SK-N-SH treated with all-trans-retinoic acid at 6 μM for 48 hours (cell line): ENCODE data around the gene TNS3.

ENCODE experiments used
- ATAC-seq: fragments of 200-7000 bp; cut with Tn5 transposase; 3 replicates; pipeline ENCODE4 v1.9.1; 2020; ENCODE audit warnings: mild to moderate bottlenecking, moderate library complexity
- ARNTL ChIP-seq: fragments of 450-650 bp; formaldehyde crosslinking; IDR thresholded peaks from 2 replicates; pipeline ENCODE4 v1.5.0; 2020; ENCODE audit warnings: low read depth, mild to moderate bottlenecking, moderate library complexity, borderline replicate concordance
- BACH2 ChIP-seq: fragments of 250-450 bp; sonication (Bioruptor Pico); IDR thresholded peaks from 2 replicates; pipeline ENCODE4 v1.9.0; 2021; ENCODE audit warnings: mild to moderate bottlenecking, borderline replicate concordance
- CREB5 ChIP-seq: fragments of 250-450 bp; sonication (Bioruptor Pico); IDR thresholded peaks from 2 replicates; pipeline ENCODE4 v1.5.1; 2020; ENCODE audit warnings: low read depth, mild to moderate bottlenecking, moderate library complexity
- CSDC2 ChIP-seq: fragments of 250-450 bp; sonication (Bioruptor Pico); IDR thresholded peaks from 2 replicates; pipeline ENCODE4 v1.5.0; 2020; ENCODE audit warnings: mild to moderate bottlenecking, moderate library complexity
- ESRRG ChIP-seq: fragments of 250-450 bp; sonication (Bioruptor Pico); IDR thresholded peaks from 2 replicates; pipeline ENCODE4 v1.6.1; 2021; ENCODE audit warnings: mild to moderate bottlenecking
- GLIS3 ChIP-seq: fragments of 250-450 bp; sonication (Bioruptor Pico); IDR thresholded peaks from 2 replicates; pipeline ENCODE4 v1.5.0; 2020; ENCODE audit warnings: mild to moderate bottlenecking, moderate library complexity
- ISL1 ChIP-seq: fragments of 250-450 bp; sonication (Bioruptor Pico); IDR thresholded peaks from 2 replicates; pipeline ENCODE4 v2.1.2; 2022; ENCODE audit warnings: mild to moderate bottlenecking, moderate library complexity
- OSR1 ChIP-seq: fragments of 250-450 bp; sonication (Bioruptor Pico); IDR thresholded peaks from 2 replicates; pipeline ENCODE4 v1.8.0; 2022; ENCODE audit warnings: moderate library complexity, mild to moderate bottlenecking, inconsistent platforms
- PPARA ChIP-seq: fragments of 250-450 bp; sonication (Bioruptor Pico); IDR thresholded peaks from 2 replicates; pipeline ENCODE4 v1.5.0; 2020; ENCODE audit warnings: mild to moderate bottlenecking, borderline replicate concordance
- RARB ChIP-seq: fragments of 250-450 bp; sonication (Bioruptor Pico); IDR thresholded peaks from 2 replicates; pipeline ENCODE4 v1.8.0; 2021; ENCODE audit warnings: mild to moderate bottlenecking, moderate library complexity
- SNAI2 ChIP-seq: fragments of 250-450 bp; sonication (Bioruptor Pico); IDR thresholded peaks from 2 replicates; pipeline ENCODE4 v1.5.0; 2020; ENCODE audit warnings: mild to moderate bottlenecking, moderate library complexity
- TCF4 ChIP-seq: fragments of 250-450 bp; sonication (Bioruptor Pico); IDR thresholded peaks from 2 replicates; pipeline ENCODE4 v1.8.0; 2021; ENCODE audit warnings: mild to moderate bottlenecking, moderate library complexity, borderline replicate concordance
- TOX ChIP-seq: fragments of 250-450 bp; sonication (Bioruptor Pico); IDR thresholded peaks from 2 replicates; pipeline ENCODE4 v1.8.0; 2021; ENCODE audit warnings: mild to moderate bottlenecking, moderate library complexity, borderline replicate concordance
- TSHZ2 ChIP-seq: fragments of 250-450 bp; sonication (Bioruptor Pico); IDR thresholded peaks from 2 replicates; pipeline ENCODE4 v1.5.0; 2020; ENCODE audit warnings: mild to moderate bottlenecking, moderate library complexity
- ZC3H10 ChIP-seq: fragments of 250-450 bp; sonication (Bioruptor Pico); IDR thresholded peaks from 2 replicates; pipeline ENCODE4 v1.5.1; 2021; ENCODE audit warnings: mild to moderate bottlenecking, moderate library complexity
- ZFP3 ChIP-seq: fragments of 250-450 bp; sonication (Bioruptor Pico); IDR thresholded peaks from 2 replicates; pipeline ENCODE4 v1.5.0; 2020; ENCODE audit warnings: mild to moderate bottlenecking, moderate library complexity
- ZNF565 ChIP-seq: fragments of 450-650 bp; formaldehyde crosslinking; conservative IDR thresholded peaks from 2 replicates; pipeline ENCODE4 v1.5.0; 2020; ENCODE audit warnings: low read depth, mild to moderate bottlenecking, moderate library complexity
- ZNF70 ChIP-seq: fragments of 450-650 bp; formaldehyde crosslinking; IDR thresholded peaks from 2 replicates; pipeline ENCODE4 v1.5.0; 2020; ENCODE audit warnings: mild to moderate bottlenecking, moderate library complexity
- ZNF8 ChIP-seq: fragments of 450-650 bp; formaldehyde crosslinking; IDR thresholded peaks from 2 replicates; pipeline ENCODE4 v1.5.0; 2020; ENCODE audit warnings: mild to moderate bottlenecking, moderate library complexity
- TF ChIP-seq, protein P1 (sequence below): fragments of 250-450 bp; sonication (Bioruptor Pico); IDR thresholded peaks from 2 replicates; pipeline ENCODE4 v1.8.0; 2021; ENCODE audit warnings: low read depth, mild to moderate bottlenecking, moderate library complexity, borderline replicate concordance

TNS3 gene

DNA sequence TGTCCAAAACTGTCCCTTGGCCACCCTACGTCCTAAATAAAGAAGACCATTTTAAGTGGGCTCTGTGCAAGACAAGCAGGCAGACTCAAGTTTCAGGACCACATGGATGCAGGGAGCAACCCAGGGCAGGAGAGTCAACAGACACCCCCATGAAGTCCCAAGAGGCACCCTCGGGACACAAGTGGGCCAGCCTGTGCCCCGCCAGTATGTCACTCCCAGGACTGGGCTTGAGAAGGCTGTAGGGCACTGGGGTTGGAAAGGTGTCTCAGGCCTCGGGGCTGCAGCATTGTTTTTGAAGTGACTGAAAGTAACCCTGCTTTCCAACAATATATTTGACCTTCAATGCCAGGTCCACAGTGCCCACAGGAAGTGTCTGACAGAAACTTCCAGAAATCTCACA, 157.4 kb downstream of the TNS3 start (continued):
- TF ChIP-seq CREB5 (CRISPR knock-in tag) (no peak), ZNF565 (CRISPR knock-in tag) (no peak), ZNF8 (CRISPR knock-in tag) (no peak), PPARA (CRISPR knock-in tag) (no peak), ZC3H10 (CRISPR knock-in tag) (no peak), RARB (CRISPR knock-in tag) (no peak), BACH2 (CRISPR knock-in tag) (no peak), SNAI2 (CRISPR knock-in tag) (no peak), ARNTL (no peak), TOX (CRISPR knock-in tag) (no peak)
- TF ChIP-seq, protein P1, sequence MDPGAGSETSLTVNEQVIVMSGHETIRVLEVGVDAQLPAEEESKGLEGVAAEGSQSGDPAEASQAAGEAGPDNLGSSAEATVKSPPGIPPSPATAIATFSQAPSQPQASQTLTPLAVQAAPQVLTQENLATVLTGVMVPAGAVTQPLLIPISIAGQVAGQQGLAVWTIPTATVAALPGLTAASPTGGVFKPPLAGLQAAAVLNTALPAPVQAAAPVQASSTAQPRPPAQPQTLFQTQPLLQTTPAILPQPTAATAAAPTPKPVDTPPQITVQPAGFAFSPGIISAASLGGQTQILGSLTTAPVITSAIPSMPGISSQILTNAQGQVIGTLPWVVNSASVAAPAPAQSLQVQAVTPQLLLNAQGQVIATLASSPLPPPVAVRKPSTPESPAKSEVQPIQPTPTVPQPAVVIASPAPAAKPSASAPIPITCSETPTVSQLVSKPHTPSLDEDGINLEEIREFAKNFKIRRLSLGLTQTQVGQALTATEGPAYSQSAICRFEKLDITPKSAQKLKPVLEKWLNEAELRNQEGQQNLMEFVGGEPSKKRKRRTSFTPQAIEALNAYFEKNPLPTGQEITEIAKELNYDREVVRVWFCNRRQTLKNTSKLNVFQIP (CRISPR knock-in tag): no peak

DNA sequence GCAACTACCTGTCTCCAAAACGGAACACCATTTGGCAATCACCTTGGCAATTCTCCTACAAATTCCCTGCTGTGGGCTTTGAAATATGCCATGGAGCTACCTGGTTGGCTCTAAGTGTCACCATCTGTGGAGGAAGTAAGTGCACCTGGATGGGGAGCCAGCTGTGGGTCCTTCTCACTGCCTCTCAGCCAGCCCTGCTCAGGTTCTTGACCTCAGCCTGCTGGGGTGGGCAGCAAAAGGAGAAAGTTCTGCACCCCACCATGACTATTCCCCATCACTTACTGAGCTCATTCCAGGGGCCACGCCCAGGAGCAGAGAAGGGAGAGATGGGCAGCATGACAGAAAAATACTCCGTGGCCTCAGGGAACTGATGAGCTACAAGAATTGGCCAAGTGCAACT, 158.7 kb downstream of the TNS3 start:
- TF ChIP-seq CSDC2 (CRISPR knock-in tag): no peak
- TF ChIP-seq RARB (CRISPR knock-in tag): no peak
- TF ChIP-seq TSHZ2: no peak
- no peak for TF ChIP-seq ESRRG
- TF ChIP-seq, protein P1 (CRISPR knock-in tag): no peak
- no peak for TF ChIP-seq ZC3H10 (CRISPR knock-in tag)
- TF ChIP-seq OSR1 (CRISPR knock-in tag): no peak
- TF ChIP-seq ZNF70: no peak
- no peak for ATAC-seq

DNA sequence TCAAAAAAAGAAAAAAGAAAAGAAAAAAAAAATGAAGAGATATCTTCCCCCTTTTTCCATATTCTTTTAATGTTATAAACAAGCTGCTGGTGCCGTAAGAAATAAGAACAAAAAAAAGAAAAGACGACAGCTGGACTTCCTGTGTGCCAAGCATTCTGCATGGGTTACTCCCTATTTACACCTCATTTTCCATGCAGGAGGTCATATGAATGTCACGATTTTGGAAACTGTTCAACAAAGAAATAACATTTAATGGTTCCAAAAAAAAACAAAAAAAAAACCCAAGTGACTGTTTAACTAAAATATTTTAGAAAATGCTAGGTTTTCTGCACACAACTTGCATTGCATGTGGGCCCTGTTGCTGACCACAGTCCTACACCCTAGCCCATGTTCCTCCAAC, 159.3 kb downstream of the TNS3 start:
- ATAC-seq: no peak
- TF ChIP-seq PPARA (CRISPR knock-in tag) (no peak), ZC3H10 (CRISPR knock-in tag) (no peak), OSR1 (CRISPR knock-in tag) (no peak), ISL1 (no peak), TSHZ2 (no peak)

DNA sequence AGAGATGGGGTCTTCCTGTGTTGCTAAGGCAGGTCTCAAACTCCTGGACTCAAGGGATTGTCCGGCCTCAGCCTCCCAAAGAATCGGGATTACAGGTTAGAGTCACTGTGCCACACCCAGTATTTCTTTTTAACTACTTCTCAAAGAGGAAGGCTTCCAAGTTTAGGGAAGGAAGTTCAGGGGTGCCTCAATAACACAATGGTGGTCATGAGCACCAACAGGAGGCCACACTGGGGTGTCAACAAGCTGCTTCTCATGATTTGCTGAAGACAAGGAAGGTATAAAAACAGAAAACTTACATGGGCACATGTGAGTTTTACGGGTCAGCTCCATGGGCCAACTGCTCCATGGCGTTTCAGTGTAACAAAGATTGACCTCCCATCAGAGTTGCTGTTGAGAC, 160.5 kb downstream of the TNS3 start:
- ATAC-seq: no peak
- TF ChIP-seq CSDC2 (CRISPR knock-in tag) (no peak), ISL1 (no peak), GLIS3 (CRISPR knock-in tag) (no peak), ZFP3 (CRISPR knock-in tag) (no peak), TCF4 (CRISPR knock-in tag) (no peak), BACH2 (CRISPR knock-in tag) (no peak), TSHZ2 (no peak), ZNF70 (no peak)
- TF ChIP-seq, protein P1 (CRISPR knock-in tag): no peak
